Ascending aorta (tissue), 2 donors: Measurements from ENCODE around the gene NSD2. TPM values are rescaled to one million over a fixed set of nuclear protein-coding genes. Genes with fewer than 3 reads are reported as not detected.

Experiments
- DNase-seq, 2 donors: peaks; one replicate each; pipeline ENCODE4 v3.0.0-alpha.2; 2019; ENCODE audit warnings: low spot score in 2 of 2
- H3K27ac ChIP-seq, 2 donors: fragments of 200-600 bp; sonication (generic); one replicate each; pipeline ENCODE4 v1.5.1; 2016 to 2017; ENCODE audit warnings: mild to moderate bottlenecking in 1 of 2
- H3K27me3 ChIP-seq: fragments of 200-600 bp; sonication (generic); one replicate; pipeline ENCODE4 v1.5.1; 2017
- H3K36me3 ChIP-seq, 2 donors: fragments of 200-600 bp; sonication (generic); one replicate each; pipeline ENCODE4 v1.5.1; 2016
- H3K4me1 ChIP-seq, 2 donors: fragments of 200-600 bp; sonication (generic); one replicate each; pipeline ENCODE4 v1.5.1; 2016 to 2017; ENCODE audit warnings: mild to moderate bottlenecking in 1 of 2
- H3K4me3 ChIP-seq, 2 donors: fragments of 200-600 bp; sonication (generic); one replicate each; pipeline ENCODE4 v1.5.1; 2016 to 2017; ENCODE audit warnings: mild to moderate bottlenecking in 1 of 2
- H3K9me3 ChIP-seq, 2 donors: fragments of 200-600 bp; sonication (generic); one replicate each; pipeline ENCODE4 v1.5.1; 2016
- intact Hi-C: fragments of 100-400 bp; cut with DNase I; formaldehyde crosslinking; loops from one replicate; pipeline ENCODE4 v1.15.1; 2023
- total RNA-seq: library from RNA; depleted of rRNA; stranded (reverse); fragments of >200 nt; gene quantifications from one replicate; pipeline ENCODE4 v1.1.0, GENCODE V29; 2016
- TF ChIP-seq, protein P1 (sequence below), 3 experiments: fragments of 200-600 bp in 2 of 3; fragments of 450-650 bp in 1 of 3; sonication (generic) in 2 of 3; IDR thresholded peaks; one replicate each; pipeline ENCODE4 v1.5.1; 2016 to 2019; ENCODE audit warnings: antibody characterized with exemption in 3 of 3, mild to moderate bottlenecking in 1 of 3, moderate library complexity in 1 of 3

The NSD2 gene
- total RNA-seq, 1 donor from 2014 or later = 19.9 TPM

DNA sequence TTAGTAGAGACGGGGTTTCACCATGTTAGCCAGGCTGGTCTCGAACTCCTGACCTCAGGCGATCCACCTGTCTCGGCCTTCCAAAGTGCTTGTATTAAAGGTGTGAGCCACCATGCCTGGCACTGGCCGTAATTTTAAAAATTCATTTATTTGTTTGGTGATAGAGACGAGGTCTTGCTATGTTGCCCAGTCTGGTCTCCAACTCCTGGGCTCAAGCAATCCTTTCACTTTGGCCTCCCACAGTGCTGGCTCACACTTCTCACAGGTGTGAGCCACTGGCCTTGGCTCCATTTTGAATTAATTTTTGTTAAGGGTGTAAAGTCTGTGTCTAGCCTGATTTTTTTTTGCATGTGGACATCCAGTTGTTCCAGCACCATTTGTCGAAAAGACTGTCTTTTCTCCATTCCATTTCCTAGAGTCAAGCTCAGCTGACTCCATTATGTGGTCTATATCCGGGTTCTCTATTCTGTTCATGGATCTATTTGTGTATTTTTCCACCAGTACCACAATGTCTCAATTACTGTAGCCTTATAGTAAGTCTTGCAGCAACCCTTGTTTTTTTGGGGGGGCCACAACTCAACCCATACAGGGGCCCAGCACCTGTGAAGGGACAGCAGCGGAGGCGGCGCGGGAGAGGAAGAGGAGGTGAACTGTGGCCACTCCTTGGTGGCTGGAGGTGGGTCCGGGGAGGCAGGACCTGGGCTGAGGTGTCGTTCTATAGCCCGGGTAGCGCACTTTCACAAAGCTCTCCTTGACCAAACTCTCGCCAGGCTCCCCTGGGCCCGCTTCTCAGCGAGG is 1.5 kb upstream of the NSD2 start:
- intact Hi-C loops = loop anchor here (1.0 to 10.0 kb wide), 10 partner anchors 13 to 1423 kb away; partner anchors contain the start of genes CTBP1, LETM1, MXD4 and RGS12
- no peaks in the 10 kb centered on the region for H3K27me3 ChIP-seq
- peak overlapping the region; percentile 91 to 94 for H3K4me3 ChIP-seq
- TF ChIP-seq, protein P1, sequence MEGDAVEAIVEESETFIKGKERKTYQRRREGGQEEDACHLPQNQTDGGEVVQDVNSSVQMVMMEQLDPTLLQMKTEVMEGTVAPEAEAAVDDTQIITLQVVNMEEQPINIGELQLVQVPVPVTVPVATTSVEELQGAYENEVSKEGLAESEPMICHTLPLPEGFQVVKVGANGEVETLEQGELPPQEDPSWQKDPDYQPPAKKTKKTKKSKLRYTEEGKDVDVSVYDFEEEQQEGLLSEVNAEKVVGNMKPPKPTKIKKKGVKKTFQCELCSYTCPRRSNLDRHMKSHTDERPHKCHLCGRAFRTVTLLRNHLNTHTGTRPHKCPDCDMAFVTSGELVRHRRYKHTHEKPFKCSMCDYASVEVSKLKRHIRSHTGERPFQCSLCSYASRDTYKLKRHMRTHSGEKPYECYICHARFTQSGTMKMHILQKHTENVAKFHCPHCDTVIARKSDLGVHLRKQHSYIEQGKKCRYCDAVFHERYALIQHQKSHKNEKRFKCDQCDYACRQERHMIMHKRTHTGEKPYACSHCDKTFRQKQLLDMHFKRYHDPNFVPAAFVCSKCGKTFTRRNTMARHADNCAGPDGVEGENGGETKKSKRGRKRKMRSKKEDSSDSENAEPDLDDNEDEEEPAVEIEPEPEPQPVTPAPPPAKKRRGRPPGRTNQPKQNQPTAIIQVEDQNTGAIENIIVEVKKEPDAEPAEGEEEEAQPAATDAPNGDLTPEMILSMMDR (IDR thresholded peaks at IDR 0.05) = no peak
- DNase-seq = no peak
- H3K27ac ChIP-seq = peak overlapping the region; percentile 98
- H3K9me3 ChIP-seq = no peaks in the 10 kb centered on the region
- H3K4me1 ChIP-seq = peaks cover 4 to 5% of the 10 kb centered on the region in 2 donors
- no peaks in the 10 kb centered on the region for H3K36me3 ChIP-seq

DNA sequence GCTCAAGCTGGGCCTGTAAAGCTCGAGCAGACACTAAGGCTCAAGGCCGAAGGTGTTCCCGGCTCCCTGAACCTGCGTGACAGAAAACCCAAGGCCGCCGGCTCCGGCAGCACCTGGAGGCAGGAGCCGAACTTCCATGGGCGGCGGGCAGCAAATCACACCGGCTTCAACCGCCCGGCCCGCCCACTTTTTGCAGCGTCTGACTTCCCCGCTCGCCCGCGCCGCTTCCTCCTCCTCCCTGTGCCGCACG is 940 bp upstream of the NSD2 start:
- Histone ChIP-seq H3K9me3 (no peaks in the 10 kb centered on the region), H3K27me3 (no peaks in the 10 kb centered on the region), H3K27ac (peak overlapping the region; percentile 98), H3K4me1 (peaks cover 4 to 5% of the 10 kb centered on the region in 2 donors), H3K36me3 (no peaks in the 10 kb centered on the region), H3K4me3 (peak overlapping the region; percentile 91 to 94)
- peak; percentile 42 to 91 for DNase-seq
- intact Hi-C loops = loop anchor here (1.0 to 10.0 kb wide), 10 partner anchors 14 to 1422 kb away; partner anchors contain the start of genes CTBP1, LETM1, MXD4 and RGS12
- TF ChIP-seq, protein P1 (IDR thresholded peaks at IDR 0.05) = no peak

DNA sequence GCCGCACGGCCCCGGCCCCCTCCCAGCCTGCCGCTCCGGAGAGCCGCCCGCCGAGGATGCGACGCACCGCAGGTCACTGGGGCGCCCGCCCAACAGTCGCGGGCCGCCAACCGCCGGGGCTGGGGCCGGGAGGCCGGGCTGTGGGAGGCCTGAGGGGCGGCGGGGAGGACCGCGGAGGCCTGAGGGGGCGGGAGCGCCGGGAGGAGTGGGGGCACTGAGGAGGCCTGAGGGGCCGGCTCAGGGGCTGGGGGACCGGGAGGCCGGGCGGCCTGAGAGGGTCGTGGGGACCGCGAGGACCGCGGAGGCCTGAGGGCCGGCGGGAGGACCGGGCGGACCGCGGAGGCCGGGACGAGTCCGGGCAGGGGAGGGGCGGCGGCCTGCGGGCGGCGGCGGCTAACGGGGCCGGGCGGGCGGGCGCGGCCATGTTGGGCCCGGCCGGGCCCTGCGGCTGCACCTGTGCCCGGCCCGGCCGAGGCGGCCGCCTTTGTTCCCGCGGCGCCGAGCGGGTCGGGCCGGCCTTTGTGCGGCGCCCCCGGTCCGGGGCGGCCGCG is 353 bp downstream of the NSD2 start:
- TF ChIP-seq, protein P1 (IDR thresholded peaks at IDR 0.05) = no peak
- Histone ChIP-seq H3K4me1 (peaks cover 4 to 5% of the 10 kb centered on the region in 2 donors), H3K9me3 (no peaks in the 10 kb centered on the region), H3K27me3 (no peaks in the 10 kb centered on the region), H3K36me3 (no peaks in the 10 kb centered on the region), H3K4me3 (peak overlapping the region; percentile 99 to 100), H3K27ac (peak overlapping the region; percentile 91 to 99)
- no peak for DNase-seq
- intact Hi-C loops = loop anchor here (2.0 to 10.0 kb wide), 8 partner anchors 151 to 1421 kb away; partner anchors contain the start of genes CTBP1, MXD4, RGS12 and SLBP

DNA sequence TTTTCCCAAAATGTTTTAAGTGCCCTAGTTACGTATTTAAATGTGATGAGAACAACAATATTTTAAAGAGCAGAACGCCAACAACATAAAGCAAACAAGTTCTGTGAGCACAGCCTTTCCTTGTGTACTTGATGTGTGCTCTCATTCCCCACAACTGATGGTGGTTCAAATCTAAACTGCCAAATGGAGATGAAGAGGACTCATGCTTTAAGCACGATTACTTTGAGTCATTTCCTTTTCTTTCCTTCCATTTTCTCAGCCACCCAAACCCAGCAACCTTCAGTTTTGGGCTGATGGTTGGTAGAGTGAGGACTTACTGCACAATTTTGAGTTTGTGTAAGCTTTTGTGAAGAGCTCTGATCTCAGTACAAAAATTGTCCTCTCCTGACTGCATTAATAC is 1.7 kb downstream of the NSD2 start:
- TF ChIP-seq, protein P1 (IDR thresholded peaks at IDR 0.05) = no peak
- H3K4me1 ChIP-seq = peaks cover 4 to 5% of the 10 kb centered on the region in 2 donors
- H3K27me3 ChIP-seq = no peaks in the 10 kb centered on the region
- no peaks in the 10 kb centered on the region for H3K9me3 ChIP-seq
- peak overlapping the region in 1 of 2 donors; percentile 27 for H3K27ac ChIP-seq
- peak overlapping the region in 1 of 2 donors; percentile 99 for H3K4me3 ChIP-seq
- intact Hi-C loops = loop anchor here (5.0 to 10.0 kb wide), 6 partner anchors 291 to 1419 kb away; partner anchors contain the start of genes CTBP1, MXD4, RGS12 and UVSSA
- DNase-seq = no peak
- H3K36me3 ChIP-seq = no peaks in the 10 kb centered on the region

DNA sequence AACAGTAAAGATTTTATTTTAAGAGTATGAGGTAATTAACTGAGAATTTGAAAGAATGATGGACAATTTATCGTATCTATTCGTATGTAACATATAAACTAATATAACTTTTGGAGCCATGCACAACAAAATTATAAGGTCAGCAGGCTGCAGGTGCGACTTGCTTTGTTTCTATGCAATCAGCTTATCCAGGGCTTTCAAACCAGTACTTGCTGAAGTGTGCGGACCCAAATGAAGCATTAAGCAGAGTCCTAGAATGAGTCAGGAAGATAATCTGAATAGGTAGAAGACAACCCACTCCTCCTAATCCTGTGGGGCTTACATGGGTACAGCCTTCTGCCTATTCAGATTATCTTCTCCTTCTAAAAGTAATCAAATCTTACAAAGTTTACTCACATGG is 2.1 kb downstream of the NSD2 start:
- Histone ChIP-seq H3K36me3 (no peaks in the 10 kb centered on the region), H3K27me3 (no peaks in the 10 kb centered on the region), H3K27ac (peak overlapping the region in 1 of 2 donors; percentile 27), H3K4me3 (peak overlapping the region in 1 of 2 donors; percentile 99), H3K4me1 (peaks cover 4 to 5% of the 10 kb centered on the region in 2 donors), H3K9me3 (no peaks in the 10 kb centered on the region)
- no peak for DNase-seq
- TF ChIP-seq, protein P1 (IDR thresholded peaks at IDR 0.05) = no peak
- intact Hi-C loops = loop anchor here (5.0 to 10.0 kb wide), 6 partner anchors 291 to 1419 kb away; partner anchors contain the start of genes CTBP1, MXD4, RGS12 and UVSSA
